Gastroesophageal sphincter (tissue), 4 donors: ENCODE measurements around the gene BRCA1. TPM values are rescaled to one million over a fixed set of nuclear protein-coding genes. Genes with fewer than 3 reads are reported as not detected.

Experiments used
- ATAC-seq: fragments of 150-250 bp; one replicate; pipeline ENCODE4 v1.9.1; 2016; ENCODE audit warnings: mild to moderate bottlenecking, moderate library complexity
- H3K27ac ChIP-seq, 4 donors: fragments of 200-600 bp; sonication (generic) in 3 of 4; 1 replicate in 3 of 4; 2 replicates in 1 of 4; pipeline ENCODE4 v1.5.1; 2016 to 2019
- H3K27me3 ChIP-seq: fragments of 200-600 bp; sonication (generic); one replicate; pipeline ENCODE4 v1.5.1; 2019
- H3K36me3 ChIP-seq, 2 donors: fragments of 200-600 bp; sonication (generic); one replicate each; pipeline ENCODE4 v1.5.1; 2019; ENCODE audit warnings: control low read depth in 1 of 2
- H3K4me1 ChIP-seq, 3 donors: fragments of 200-600 bp; sonication (generic); 1 replicate in 2 of 3; 2 replicates in 1 of 3; pipeline ENCODE4 v1.5.1; 2016 to 2019; ENCODE audit warnings: control low read depth in 2 of 3
- H3K4me3 ChIP-seq, 2 donors: fragments of 200-600 bp; sonication (generic); one replicate each; pipeline ENCODE4 v1.5.1; 2019; ENCODE audit warnings: mild to moderate bottlenecking in 1 of 2, moderate library complexity in 1 of 2
- H3K9me3 ChIP-seq, 3 donors: fragments of 200-600 bp; sonication (generic); one replicate each; pipeline ENCODE4 v1.5.1; 2017 to 2019; ENCODE audit warnings: control low read depth in 2 of 3
- CTCF ChIP-seq, 4 experiments: fragments of 200-600 bp in 2 of 4; fragments of 450-650 bp in 2 of 4; sonication (generic) in 1 of 4; IDR thresholded peaks; one replicate each; pipeline ENCODE4 v1.5.1; 2017 to 2019; ENCODE audit warnings: antibody characterized with exemption in 4 of 4, mild to moderate bottlenecking in 2 of 4, moderate library complexity in 2 of 4
- EP300 ChIP-seq: sonication (generic); formaldehyde crosslinking; IDR thresholded peaks from one replicate; pipeline ENCODE4 v1.6.1; 2017; ENCODE audit warnings: antibody characterized with exemption, mild to moderate bottlenecking
- POLR2A ChIP-seq, 2 donors: fragments of 450-650 bp; IDR thresholded peaks; one replicate each; pipeline ENCODE4 v1.6.1; 2017; ENCODE audit warnings: antibody characterized with exemption in 2 of 2, mild to moderate bottlenecking in 2 of 2, moderate library complexity in 1 of 2
- POLR2AphosphoS5 ChIP-seq: sonication (generic); formaldehyde crosslinking; IDR thresholded peaks from one replicate; pipeline ENCODE4 v1.6.1; 2017; ENCODE audit warnings: antibody characterized with exemption
- WGBS, 2 donors: methylation state at CpG; one replicate each; pipeline ENCODE4 v1.1.5; 2018; ENCODE audit warnings: low coverage in 1 of 2; 5-methylcytosine and 5-hydroxymethylcytosine counted together
- total RNA-seq, 4 donors: library from RNA; depleted of rRNA; stranded (reverse); fragments of >200 nt; gene quantifications; one replicate each; pipeline ENCODE4 v1.1.0, GENCODE V29; 2016

BRCA1 gene
- total RNA-seq, 4 donors from 2014 or later, result 4.9 to 7.9 (median 6.1) TPM

- Histone ChIP-seq H3K36me3 (peaks cover 0 to 8% of the 10 kb centered on the region in 2 donors), H3K27ac (no peak overlapping the region), H3K4me3 (no peak overlapping the region), H3K4me1 (no peaks in the 10 kb centered on the region), H3K27me3 (no peaks in the 10 kb centered on the region), H3K9me3 (no peaks in the 10 kb centered on the region)
- no peak for ATAC-seq
- TF ChIP-seq CTCF (IDR thresholded peaks at IDR 0.05) (no peak), POLR2A (IDR thresholded peaks at IDR 0.05) (no peak), POLR2AphosphoS5 (no peak), EP300 (no peak)
Observed at GRCh38 chr17:43043307-43043706, 81.9 kb downstream of the BRCA1 start.

GRCh38 chr17:43042025-43042628 lies 83.0 kb downstream of the BRCA1 start:
- H3K4me1 ChIP-seq, result no peaks in the 10 kb centered on the region
- no peak overlapping the region for H3K4me3 ChIP-seq
- H3K9me3 ChIP-seq, result no peaks in the 10 kb centered on the region
- TF ChIP-seq POLR2A (IDR thresholded peaks at IDR 0.05), result no peak
- no peak for TF ChIP-seq CTCF (IDR thresholded peaks at IDR 0.05)
- TF ChIP-seq EP300, result no peak
- TF ChIP-seq POLR2AphosphoS5, result no peak
- H3K27ac ChIP-seq, result no peak overlapping the region
- WGBS, 2 donors, result 50 to 63% methylated on average over 3 to 5 of the region's 5 CpGs
- H3K36me3 ChIP-seq, result peaks cover 0 to 8% of the 10 kb centered on the region in 2 donors
- ATAC-seq, result no peak
- no peaks in the 10 kb centered on the region for H3K27me3 ChIP-seq

- peaks cover 0 to 7% of the 10 kb centered on the region in 2 donors for H3K36me3 ChIP-seq
- H3K9me3 ChIP-seq, result no peaks in the 10 kb centered on the region
- WGBS, 2 donors, result 83% methylated on average over 2 of the region's 2 CpGs
- no peak for ATAC-seq
- H3K27ac ChIP-seq, result no peak overlapping the region
- H3K4me1 ChIP-seq, result no peaks in the 10 kb centered on the region
- H3K27me3 ChIP-seq, result no peaks in the 10 kb centered on the region
- no peak overlapping the region for H3K4me3 ChIP-seq
- no peak for TF ChIP-seq CTCF (IDR thresholded peaks at IDR 0.05)
- TF ChIP-seq EP300, result no peak
- TF ChIP-seq POLR2A (IDR thresholded peaks at IDR 0.05), result no peak
- TF ChIP-seq POLR2AphosphoS5, result no peak
Observed at GRCh38 chr17:43040655-43041054, 84.5 kb downstream of the BRCA1 start.

GRCh38 chr17:43039646-43040045 lies 85.5 kb downstream of the BRCA1 start:
- Histone ChIP-seq H3K27ac (no peak overlapping the region), H3K36me3 (no peaks in the 10 kb centered on the region), H3K4me3 (no peak overlapping the region), H3K27me3 (no peaks in the 10 kb centered on the region), H3K4me1 (no peaks in the 10 kb centered on the region), H3K9me3 (no peaks in the 10 kb centered on the region)
- no peak for ATAC-seq
- TF ChIP-seq POLR2A (IDR thresholded peaks at IDR 0.05) (no peak), POLR2AphosphoS5 (no peak), CTCF (IDR thresholded peaks at IDR 0.05) (no peak), EP300 (no peak)
- 100% methylated on average over 2 of the region's 2 CpGs; no CpG with 5 or more reads in 1 of the 2 donors for WGBS, 2 donors

- TF ChIP-seq POLR2AphosphoS5, result no peak
- TF ChIP-seq POLR2A (IDR thresholded peaks at IDR 0.05), result no peak
- TF ChIP-seq EP300, result no peak
- no peak for TF ChIP-seq CTCF (IDR thresholded peaks at IDR 0.05)
- Histone ChIP-seq H3K4me1 (no peaks in the 10 kb centered on the region), H3K27ac (no peak overlapping the region), H3K27me3 (no peaks in the 10 kb centered on the region), H3K36me3 (no peaks in the 10 kb centered on the region), H3K9me3 (no peaks in the 10 kb centered on the region), H3K4me3 (no peak overlapping the region)
- ATAC-seq, result no peak
- WGBS, 2 donors, result 83% methylated on average over 1 of the region's 3 CpGs; no CpG with 5 or more reads in 1 of the 2 donors
Observed at GRCh38 chr17:43034894-43035293, 90.3 kb downstream of the BRCA1 start.
